GM21528 (cell line): Measurements from ENCODE around the gene FOXN1.
"Not testable (repeated sequence)": the region's sequence is repeated elsewhere in the genome, so short reads cannot be mapped to it uniquely, and the experiment has no call there.

ENCODE experiments used
- ATAC-seq: cut with Tn5 transposase; IDR thresholded peaks from one replicate; pipeline ENCODE4 v1.9.1; 2021; ENCODE audit warnings: mild to moderate bottlenecking, moderate library complexity; ENCODE audit not compliant: unreplicated experiment, low FRiP score

FOXN1 gene

DNA sequence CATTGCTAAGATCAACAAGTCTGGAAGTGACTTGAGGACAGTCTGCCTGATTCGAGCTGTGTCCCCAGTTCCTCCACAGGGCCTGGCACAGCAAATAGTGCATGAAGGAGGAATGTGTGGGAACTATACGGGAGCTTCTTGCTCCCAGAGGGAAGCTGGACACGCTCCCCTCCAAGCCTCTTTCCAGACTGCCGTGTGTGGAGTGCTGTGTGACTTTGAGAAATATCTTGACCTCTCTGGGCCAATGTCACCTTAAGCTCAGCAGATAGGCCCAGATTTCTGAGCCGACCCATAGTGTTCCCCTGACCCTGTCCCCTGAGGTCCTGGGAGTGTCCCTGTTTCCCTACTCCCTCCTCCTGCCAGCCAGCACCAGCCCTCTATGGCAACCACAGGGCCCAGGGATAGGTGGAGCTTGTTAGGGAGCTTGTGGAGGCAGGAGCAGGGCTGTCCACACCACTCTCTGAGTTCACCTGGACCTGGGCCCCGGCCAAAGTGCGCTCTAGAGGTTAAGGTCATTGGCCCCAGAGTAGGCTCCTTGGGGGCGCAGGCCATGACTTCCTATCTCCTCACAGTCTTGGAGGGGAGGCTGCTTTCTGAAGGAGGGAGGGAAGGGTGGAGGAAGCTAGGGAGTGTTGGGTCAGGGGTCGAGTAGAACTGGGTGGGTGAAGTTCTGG is 6.3 kb upstream of the FOXN1 start:
- no peak for ATAC-seq

DNA sequence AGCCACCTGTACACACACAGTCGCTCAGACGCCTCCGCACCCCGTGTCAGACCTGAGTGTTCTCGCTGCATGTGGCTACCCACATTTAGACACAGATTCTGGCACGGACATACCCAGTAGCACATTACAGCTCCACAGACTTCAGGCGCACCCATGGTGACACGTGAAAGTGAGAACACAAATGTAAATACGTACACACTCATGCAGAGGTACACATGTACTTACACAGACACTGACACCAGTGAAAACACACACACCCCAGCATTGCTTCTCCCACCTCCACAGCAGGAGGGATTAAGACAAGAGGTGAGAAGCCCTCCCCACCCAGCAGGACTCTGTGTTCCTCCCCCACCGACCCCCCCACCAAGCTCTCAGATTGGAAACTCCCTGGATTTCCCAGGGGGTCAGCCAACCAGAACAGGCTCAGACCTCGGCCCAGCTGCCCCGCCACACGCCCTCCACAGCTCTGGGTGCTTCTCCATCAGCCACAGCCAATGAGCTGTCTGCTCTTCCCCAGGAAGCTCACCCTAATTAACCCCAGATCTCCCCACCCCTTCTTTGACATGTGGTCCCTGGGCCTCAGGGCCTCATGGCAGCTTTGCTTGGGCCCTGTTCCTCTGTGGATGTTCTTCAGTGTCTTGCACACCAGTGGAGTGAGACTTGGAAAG is 5.3 kb upstream of the FOXN1 start:
- no peak for ATAC-seq

DNA sequence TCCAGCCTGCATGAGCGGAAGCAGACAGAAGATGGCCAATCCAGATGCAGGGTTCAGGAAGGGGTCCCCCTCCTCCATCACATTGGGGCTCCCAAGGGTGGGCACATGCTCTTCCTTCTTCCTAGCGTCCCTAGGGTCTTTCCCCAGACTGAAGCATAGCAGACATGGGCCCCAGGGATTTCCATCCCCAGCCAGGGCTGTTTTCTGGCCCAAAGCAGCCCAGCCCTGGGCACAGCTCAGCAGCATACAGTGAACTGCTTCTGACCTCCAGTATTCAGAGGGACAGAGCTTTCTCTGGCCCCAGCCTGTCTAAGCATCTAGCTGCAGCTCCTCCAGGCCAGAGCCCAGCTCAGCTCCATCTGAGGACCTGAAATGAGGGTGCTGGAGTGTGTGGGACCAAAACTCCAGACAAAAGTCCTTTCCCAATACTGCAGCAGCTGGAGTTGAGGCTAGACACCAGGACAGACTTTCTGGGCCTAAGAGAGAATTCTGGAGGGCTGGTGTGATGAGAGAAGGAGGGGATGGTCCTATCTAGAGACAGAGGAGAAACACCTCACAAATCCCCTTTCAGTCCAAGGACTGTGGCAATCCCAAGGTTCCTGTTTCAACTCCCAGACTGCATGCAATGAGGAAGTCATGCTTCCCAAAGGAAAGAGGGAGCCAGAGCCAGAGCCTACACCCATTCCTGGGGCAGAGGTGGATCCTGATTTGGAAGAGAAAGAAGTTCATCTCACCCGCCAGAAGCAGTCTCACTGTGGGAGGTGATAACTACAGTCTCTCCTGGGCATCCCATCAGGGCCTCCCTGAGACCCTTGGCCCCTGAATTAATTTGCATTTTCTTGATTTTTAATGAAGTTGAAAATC is 4.5 kb upstream of the FOXN1 start:
- no peak for ATAC-seq

DNA sequence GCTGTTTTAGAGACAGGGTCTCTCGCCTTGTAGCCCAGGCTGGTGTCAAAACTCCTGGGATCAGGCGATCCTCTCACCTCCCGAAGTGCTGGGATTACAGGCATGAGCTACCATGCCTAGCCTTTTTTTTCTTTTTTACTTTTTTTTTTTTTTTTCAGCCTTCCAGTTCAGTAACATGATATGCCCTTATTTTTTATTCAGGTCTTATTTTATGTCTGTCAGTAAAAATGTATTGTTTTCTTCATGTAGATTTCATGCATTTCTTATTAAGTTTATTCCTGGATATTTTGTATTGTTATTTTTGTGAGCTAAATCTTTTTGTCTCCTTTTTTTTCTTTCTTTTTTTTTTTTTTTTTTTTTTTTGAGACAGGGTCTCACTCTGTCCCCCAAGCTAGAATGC is 2.7 kb upstream of the FOXN1 start:
- no peak for ATAC-seq

DNA sequence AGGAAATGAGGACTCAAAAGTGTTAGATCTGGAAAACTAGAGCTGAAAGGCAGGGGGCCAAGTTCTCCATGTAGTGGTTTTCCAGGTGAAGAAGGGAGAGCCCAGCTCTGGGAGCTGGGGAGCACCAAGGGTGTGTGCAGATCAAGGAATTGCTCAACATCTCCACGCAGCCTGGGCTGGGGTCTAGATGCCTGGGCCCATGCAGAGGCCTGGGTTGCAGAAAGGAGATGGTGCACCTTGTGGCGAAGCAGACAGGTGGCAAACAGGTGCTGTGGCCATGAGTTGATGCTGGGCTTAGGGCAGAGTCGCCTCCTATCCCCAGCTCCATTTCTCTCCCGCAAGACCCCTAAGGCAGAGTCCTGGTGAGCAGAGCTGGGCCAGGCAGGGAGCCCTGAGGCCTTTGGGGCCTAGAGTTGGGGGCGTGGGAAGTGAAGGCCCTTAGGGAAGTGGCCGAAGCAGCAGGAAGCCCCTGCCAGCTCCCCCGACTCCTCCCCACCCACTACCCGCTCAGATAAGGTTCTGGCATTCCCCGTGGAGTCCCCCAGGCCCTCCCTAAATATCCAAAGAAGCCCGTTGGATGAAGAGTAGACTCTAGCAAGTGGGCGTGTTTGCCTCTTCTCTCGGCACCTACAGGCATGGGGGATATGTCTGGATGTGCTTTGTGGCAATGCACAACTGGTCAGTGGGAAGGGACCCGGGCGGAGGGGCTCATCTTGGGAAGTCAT is 777 bp downstream of the FOXN1 start:
- ATAC-seq, result no peak

DNA sequence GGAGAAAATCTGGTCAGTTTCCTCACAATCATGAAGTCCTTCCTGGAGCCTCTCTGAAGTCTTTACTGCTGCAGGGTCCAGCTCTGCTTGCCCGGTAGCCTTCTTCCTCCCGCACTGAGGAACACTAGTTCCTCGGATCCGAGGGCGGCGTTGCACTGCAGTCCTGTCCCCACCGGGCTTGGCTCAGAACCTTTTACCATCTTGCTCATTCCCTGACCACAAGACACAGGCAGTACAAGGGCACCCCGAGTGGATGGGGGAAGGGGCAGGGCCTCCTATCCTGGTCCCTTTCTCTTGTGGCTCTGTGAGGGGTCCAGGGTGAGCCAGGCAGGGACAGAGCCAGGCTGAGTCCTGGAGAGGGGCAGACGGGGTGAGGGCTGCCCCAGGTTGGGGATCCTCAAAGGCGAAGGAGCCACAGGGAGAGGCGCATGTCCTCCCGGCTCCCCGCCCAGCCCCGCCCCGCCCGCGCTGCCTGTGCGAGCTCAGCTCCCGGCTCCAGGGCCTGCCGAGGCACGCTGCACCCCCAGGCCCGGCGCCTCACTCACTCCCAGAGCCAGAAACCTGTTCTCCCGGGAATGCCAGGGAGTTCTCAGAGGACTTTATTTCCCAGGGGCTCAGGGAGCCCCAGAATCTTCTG is 1.5 kb downstream of the FOXN1 start:
- ATAC-seq, result no peak

DNA sequence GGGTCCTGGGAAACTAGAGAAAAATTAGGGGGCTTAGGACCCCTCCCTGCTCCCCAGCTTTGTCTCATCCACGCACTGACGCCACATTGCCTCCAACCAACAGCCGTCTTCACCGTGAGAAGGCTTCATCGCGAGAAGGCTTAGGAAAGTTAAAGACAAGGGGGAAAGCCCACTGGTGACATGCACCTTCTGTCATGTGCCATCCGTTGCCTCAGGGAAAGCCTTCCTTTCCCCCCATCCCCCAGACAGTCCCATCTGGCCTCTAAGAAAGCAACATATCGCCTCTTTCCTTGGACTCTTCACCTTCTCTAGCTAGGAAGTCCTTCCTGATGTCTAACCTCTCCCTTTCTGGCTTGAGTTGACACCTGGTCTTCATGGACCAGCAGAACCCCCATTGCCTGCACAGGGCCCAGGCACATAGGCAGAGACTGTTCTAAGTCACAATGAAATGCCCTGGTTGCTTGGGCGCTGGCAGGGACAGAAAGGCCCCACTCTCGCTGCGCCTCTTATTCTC is 2.1 kb downstream of the FOXN1 start:
- ATAC-seq, result no peak

DNA sequence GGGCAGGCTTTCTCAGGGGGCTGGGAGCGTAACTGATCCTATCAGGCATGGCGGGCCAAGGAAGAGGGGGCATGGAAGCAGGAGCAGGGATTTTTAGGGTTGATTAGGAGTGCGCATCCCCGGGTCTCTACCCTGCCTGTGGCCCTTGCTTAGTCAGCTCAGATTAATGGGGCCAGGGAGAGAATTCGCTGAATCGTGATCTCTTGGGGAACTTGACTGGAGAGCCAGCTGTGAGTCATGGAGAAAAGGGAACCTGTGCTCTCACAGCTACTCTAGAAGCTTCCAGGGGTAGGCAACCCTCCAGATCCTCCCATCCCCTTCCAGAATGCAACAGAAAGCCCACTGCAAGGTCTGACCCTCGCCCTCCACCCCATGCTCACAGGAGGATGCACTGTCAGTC is 3.6 kb downstream of the FOXN1 start:
- no peak for ATAC-seq

DNA sequence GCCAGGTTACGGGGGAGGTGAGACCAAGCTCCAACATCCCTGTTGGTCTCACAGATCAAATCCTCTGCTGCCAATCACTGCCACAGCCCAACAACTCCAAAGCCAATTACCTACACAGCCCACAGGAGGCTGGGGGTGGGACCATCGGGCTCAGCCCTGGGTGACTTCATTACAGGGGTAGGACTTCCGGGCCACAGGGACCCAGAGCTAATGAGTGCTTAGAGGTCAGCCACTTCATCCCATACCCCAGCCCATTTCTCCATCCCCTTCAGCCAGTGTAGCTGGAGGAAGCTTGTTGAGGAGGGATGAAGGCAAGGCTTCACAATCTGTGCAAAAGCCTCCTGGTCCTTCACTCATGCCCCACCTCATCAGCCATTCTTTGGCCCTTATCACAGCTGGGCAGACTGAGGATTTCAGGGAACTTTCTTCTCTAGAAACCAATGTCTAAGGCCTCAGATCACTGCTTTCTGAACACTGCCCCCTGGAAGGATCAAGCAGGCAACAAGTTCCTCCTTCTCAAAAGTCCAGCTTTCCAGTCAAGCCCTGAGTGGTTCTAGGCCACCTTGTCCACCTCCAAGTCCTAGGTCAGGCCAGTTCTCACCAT is 5.8 kb downstream of the FOXN1 start:
- no peak for ATAC-seq

DNA sequence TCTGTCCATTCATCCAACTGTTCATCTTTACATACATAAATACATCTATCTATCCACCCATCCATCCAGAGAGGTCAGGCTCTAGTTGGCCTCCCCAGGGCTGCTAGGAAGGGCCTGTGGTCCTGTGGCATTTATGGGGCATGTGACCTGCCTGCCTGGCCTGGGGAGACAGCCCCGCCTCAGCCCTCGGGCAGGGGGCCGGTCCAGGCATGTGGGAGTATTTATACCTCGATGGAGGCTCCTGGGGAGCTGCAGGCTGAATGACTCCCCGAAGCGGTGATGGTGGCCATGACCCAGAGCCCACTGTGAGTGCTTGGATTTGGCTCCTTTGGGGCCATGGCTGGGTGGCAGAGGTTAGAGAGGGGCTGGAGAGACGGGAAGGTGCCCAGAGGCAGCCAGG is 7.3 kb downstream of the FOXN1 start:
- no peak for ATAC-seq

DNA sequence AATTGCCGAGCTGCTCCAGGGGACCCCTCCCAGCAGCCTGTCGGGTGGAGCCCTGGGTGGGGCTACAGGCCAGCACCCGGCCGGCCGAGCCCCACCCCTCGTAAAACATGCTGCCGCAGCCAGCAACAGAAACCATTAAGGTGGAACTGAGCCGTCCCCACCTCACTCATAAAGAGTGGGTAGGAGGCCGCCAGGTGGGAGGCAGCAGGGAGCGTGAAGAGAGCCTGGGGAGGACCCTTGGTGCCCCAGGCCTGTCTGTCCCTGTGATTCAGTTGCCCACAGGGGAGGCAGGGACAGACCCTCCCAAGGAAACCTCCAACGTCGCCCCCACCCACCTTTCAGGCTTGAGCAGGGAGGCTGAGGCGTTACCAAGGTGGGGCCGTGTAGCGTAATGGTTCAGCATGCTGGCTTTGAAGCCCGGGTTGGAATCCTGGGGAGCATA is 8.4 kb downstream of the FOXN1 start:
- ATAC-seq, result no peak

DNA sequence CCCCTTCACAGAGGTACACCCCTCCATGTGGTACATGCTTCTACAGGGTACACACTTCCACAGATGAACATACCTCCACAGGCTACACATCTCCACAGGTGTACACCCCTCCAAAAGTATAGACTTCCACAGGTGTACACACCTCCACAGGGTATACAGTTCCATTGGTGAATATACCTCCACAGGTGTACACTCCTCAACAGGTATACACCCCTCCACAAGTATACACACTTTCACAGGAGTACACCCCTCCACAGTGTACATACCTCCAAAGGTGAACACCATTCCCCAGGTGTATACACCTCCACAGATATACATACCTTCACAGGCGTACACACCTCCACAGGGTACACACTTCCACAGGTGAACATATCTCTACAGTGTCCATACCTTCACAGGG is 9.4 kb downstream of the FOXN1 start:
- no peak for ATAC-seq

DNA sequence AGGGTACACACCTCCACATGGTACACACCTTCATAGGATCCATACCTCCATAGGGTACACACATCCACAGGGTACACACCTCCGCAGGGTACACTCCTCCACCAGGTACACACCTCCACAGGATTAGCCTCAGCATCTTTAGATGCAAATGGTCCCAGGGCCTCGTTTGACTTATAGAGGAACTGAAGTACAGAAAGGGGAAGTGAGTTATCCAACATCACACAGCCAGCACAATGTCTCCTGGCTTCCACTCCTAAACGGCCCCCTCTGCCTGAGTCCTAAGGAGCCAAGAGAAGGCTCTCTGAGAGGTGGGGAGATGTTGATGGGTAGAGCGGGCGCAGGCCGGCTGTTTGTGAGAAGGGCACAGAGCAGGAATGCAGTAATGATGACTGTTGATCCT is 12.0 kb downstream of the FOXN1 start:
- ATAC-seq, result no peak

DNA sequence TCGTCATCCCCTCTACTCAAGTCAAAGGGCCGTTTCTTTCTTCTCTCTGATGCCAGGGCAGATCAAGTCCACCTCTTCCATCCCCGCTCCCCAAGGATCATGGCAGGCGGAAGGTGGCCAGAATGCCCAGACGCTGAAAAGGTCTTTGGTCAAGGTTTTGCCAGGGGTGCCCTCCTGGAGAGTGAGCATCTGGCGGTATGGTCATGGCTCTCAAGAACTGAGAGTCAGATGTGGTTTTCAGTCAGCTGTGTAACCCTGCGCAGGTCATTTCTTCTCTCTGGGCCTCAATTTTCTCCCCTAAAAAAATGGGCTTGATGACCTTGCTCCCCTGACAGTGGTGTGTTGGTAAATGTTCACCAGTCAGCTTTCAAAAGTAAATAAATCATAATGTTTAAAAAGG is 12.4 kb downstream of the FOXN1 start:
- ATAC-seq, result no peak

DNA sequence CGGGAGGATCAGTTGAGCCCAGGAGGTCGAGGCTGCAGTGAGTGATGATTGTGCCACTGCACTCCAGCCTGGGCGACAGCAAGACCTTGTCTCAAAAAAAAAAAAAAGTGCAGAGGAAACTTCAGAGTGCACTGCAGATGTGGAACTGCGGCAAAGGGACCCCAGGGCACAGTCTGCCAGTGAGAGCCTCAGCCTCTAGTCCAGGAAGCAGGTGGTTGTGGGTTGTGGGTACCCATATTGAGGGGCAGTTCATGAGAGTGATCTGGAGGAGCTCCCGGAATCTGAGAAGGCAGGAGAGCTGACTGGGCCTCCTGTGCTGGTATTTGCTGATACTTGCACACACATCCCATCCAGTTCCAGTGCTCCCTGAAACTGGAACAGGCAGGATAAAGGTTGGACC is 13.1 kb downstream of the FOXN1 start:
- no peak for ATAC-seq

DNA sequence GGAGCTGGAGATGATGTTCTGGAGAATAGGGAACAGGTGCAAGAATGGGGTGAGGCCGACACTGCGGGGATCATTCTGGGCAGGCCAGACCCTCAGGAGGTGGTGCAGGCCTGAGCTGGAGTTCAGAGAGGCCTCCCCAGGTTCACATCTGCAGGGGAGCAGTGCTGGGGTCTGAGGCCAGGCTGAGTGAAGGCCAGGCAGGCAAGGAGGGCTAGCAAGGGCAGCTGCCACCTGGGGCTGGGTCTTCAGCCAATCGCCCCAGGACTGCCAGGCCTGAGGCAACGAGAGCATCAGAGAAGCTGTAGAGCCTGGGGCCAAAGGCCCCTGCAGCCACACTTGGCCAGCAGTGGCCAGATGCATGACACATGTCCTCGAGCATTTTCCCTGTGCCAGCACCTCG is 14.5 kb downstream of the FOXN1 start:
- no peak for ATAC-seq

DNA sequence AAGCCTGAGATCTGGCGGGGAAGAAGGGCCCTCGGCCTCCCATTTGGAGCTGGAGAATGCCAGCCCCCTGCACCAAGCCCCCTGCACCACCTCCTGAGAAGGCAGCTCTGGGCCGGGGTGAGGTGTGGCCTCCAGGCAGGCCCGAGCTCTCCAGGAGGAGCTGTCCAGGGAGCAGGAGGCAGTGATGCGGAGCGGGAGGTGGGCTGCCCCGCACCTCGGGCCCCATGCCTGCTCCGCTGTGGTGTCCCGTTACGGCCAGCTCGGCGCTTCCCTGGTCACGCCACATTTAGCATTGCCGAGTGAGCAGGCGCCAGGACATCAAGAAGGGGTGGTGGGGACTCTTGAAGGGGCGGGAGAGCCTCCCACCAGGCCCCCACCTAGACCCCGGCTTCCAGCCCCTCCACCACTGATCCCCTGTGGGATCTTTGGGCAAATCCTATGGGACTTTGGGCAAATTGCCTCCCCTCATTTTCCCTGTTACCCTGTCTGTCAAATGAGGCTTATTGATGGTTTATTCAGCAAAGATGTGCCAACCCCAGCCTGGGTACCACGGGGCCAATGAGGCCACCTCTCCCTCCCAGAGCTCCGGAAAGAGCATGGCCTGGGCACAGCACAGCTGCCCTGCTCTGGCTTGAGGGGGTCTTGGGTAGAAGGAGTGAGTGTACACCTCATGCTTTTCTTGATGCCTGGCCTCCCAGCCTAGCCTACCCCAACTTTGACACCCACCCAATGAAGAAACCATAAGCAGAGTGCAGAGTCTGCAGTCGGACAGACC is 15.3 kb downstream of the FOXN1 start:
- no peak for ATAC-seq

DNA sequence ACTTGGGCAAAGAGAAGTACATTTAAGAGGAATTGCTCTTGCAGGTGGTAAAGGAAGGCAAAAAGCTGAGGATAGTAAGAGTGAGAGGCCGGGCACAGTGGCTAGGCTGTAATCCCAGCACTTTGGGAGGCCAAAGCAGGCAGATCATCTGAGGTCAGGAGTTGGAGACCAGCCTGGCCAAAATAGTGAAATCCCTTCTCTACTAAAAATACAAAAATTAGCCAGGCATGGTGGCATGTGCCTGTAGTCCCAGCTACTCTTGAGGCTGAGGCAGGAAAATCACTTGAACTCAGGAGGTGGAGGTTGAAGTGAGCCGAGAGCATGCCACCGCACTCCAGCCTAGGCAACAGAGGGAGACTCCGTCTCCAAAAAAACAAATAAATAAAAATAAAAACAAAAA is 16.1 kb downstream of the FOXN1 start:
- ATAC-seq, result not testable (repeated sequence)

DNA sequence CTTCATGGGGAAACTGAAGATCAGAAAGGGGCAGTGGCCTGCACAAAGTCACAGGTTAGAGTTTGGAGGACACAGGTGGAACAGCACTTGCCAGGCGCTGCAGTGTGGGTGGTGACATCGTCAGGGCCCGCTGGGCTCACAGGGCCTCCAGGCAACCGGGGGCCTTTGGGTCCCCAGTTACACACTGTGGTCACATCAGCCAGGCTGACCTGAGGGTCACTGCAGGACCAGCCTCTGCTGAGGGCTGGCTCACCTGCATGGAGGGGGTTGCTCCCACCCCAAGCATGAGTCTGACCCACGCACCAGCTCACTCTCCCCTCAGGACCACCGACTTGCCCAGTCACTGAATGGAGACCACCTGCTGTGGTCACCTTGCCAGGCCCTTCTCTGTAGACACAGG is 17.0 kb downstream of the FOXN1 start:
- ATAC-seq, result no peak
